Activated CD4-positive, alpha-beta T cell treated with anti-CD3 and anti-CD28 coated beads, Interleukin-2, amount 50 U/mL, for 4 hours (primary cell): ENCODE data around the gene SLC24A4.

ENCODE experiments used
- DNase-seq, 2 experiments: peaks; one replicate each; pipeline ENCODE4 v3.0.0-alpha.2; 2020

Gene SLC24A4

DNA sequence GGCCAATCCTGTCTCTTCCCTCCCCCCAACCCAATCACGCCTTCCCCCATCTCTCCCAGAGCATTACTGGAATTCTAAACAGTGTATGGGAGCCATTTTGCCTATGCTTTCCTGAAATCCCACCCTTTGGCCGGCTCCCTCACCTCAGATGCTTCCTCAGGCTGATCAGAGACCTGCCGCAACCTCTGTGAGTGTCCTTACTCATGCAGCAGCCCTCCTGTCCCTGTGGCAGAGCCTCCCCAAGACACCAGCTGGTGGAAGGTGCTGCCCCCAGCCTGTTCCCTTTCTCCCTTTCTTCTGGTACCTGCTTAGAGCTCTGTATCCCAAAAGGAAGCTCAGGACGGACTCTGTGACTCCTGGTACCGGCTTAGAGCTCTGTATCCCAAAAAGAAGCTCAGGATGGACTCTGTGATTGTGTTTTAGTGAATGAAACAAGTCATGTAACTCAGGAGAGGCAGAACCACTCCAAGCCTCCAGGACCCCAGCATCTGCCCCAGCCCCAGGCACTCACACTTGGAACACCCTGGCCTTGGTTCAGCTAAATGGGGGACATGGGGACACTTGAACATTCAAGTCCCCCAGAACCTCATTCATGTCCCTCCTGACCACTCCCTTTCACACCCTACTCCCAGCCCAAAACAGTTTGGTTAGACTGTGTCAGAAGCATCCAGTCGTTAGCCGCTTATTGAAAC lies 161.3 kb downstream of the SLC24A4 start:
- DNase-seq: no peak

DNA sequence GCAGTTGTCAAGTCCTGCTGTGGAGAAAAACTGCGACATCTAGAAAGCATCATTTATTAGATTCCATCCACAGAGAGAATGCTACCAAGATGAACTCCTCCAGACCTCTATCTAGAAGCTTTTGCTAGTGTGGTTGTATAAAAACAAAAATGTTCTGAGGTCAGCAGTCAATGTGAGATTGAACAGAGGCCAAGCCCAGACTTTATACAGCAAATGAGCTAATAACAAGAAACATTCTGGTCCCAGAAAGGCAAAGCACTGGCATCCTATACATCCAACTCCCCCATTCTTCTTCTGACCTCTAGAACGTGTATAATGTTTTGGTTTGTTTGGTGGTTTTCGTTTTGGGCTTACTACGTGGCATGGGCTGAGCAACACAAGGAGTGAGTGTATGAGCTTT lies 163.9 kb downstream of the SLC24A4 start:
- no peak for DNase-seq

DNA sequence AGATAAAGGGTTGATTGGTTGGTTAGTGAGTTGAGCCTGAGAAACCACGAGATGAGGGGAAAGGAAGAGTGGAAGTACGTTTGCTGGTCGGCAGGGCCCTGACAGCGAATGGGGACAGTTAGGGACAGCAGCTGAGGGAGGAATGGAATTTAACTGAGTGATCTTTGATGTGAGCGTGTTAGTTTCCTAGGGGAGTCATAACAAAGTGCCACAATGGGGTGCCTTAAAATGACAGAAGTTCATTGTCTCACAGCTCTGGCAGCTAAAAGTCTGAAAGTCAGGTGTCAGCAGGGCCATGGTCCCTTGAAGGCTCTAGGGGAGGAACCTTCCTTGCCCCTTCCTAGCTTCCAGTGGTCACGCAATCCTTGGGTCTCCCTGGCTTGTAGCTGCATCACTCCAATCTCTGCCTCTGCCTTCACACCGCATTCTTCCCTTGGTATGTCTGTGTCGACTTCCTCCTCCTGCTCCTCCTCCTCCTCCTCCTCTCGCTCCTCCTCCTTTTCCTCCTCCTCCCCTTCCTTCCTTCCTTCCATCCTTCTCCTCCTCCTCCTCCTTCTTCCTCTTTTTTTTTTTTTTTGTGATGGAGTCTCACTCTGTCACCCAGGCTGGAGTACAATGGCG lies 164.7 kb downstream of the SLC24A4 start:
- no peak for DNase-seq

DNA sequence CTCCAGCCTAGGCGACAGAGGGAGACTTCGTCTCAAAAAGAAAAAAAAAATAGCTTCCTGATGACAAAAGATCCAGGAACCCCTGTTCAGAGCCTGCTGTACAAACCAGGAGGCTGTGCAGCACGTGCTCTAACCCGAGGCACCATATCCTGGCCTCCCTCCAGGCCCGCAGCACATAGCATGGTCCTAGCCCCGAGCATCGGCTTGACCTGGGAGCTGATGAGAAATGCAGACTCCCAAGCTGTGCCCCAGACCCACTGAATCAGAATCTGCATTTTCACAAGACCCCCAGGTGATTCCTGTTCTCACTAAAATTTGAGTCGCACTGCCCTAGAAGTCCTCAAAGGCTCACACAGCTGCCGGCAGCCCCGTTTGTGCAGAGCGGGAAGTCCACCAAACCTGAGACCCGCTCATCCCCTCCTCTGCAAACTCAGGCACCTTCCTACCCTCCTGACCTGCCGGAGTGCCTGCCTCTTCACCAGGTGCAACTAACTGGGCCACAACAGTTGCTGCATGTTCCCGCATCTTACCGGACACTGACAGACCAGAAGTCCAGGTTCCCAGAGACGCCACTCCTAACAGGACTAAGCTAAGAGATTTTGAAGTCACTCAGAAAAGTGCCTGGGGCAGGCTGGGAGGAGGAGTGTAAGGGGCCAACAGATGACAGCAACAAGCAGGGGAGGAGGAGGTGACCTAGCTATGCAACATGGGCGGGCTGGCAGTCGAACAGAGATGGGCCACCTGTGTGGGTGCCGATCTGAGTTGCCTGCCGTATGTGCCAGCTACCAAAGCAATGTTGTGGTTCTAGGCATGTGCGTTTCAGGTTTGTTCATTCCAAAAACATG lies 166.7 kb downstream of the SLC24A4 start:
- no peak for DNase-seq

DNA sequence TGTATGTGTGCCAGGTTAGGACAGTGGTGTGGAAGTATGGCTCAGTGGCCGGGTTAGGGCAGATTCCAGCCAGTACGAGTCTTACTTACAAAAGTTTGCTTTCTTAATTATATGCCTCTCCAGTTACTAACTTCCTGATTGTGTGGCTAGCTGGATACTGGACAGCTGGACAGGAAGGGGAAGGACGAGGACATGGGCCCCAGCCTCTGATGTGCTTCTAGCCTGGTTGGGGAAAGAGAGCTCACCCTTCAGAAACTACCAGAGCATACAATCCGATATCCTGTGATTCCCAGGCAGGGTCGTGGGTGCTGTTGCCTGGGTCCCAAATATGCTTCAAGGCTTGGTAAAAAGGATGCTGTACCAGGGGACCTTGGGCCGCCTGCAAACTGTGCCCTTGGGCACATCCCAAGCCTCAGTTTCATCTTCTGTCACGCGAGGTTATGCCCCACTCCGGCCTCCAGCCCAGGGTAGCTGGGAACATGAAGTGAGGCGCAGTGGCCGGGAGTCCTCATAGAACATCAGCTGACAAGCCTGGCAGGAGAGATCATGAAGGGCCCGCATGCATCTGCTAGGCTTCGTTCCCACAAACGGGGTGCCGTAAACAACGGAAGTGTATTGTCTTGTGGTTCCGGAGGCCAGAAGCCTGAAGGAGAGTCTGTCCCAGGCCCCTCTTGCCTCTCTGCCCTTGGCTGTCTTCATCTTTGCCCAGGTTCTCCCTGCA lies 167.4 kb downstream of the SLC24A4 start:
- no peak for DNase-seq

DNA sequence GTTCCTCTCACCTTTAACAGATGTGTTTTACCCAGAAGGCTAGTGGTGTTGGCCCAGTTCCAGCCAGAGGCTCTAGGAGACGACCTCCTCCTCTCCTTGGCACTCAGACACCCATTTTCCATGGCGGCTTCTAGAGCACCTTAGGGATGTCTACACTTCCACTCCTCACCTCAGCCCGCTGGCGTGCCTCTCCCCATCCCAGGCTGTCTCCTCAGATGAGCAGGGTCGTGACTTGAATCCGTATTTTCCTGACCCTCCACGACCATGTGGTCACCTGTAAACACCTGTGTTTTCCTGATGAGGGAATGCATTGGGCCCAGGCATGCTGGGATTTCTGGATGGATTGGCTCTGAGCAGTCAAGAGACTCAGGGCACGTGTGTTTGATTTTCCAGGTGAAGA lies 168.8 kb downstream of the SLC24A4 start:
- no peak for DNase-seq

DNA sequence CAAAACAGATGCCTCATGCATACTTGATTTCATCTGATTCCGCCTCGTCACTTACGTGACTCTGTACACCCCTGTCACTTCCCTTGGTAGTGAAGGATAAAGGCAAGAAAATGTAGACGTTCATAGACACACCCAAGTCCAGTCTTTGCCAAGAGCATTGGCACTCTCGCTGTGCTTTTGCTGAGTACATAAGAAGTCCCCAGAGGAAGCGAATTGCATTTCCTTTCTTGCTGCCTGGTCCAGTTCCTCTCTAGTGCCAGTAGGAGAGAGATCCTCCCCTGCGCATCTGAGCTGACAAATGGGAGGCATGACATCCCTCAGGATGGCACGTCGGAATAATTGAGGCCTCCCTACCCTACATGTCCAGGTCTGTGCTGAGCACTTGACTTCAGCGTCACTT lies 169.3 kb downstream of the SLC24A4 start:
- DNase-seq: no peak

DNA sequence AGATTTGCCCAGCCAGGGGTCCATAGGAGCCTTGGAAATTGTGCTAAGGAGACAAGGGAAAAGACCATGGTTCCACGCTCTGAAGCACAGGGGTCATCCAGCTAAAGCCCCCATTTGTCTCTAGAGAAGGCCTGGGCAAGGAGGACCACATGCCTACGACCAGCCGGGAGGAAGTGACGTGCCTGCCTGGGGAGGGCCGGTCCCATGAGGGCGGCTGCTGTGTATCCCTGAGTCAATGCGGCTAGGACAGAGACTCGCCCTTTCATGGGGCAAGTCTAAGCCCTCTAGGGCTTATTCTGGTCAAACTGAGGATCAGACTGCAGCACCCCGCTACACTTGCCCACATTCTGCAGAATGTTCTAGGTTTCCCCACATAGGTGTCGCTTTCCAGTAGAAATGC lies 170.1 kb downstream of the SLC24A4 start:
- no peak for DNase-seq

DNA sequence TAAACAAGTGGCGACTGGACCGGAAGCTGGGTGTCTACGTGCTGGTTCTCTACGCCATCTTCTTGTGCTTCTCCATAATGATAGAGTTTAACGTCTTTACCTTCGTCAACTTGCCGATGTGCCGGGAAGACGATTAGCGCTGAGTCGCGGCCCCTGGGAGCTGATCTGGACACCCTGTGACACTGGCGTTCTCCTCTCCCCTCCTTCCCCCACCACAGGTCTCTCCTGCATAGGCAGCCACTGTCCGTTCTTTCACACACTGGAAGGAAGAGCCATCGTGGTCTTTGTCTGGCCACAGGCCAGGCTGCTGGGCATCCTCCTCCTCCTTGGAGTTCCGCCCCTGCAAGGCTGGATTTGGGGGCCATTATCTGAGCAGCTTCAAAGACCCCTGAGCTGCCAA lies 170.5 kb downstream of the SLC24A4 start:
- DNase-seq: no peak

DNA sequence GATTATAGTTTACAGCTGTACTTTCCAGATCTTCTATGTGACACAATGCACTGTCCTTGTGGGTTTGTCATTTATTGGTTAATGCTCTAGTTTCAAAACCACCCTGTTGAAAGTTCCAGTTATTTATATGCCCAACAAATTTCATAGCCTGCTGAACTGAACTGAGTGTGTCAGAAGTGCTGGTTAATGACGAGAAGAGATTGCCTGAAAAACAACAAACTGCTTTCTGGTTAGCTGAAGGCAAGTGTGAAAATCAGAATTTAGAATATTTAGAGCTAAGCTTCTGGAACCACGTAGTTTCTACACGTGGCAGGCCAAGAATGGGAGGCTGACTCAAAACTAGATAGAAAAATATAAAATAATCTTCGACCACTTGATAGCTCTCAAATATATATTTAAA lies 171.5 kb downstream of the SLC24A4 start:
- DNase-seq: no peak

DNA sequence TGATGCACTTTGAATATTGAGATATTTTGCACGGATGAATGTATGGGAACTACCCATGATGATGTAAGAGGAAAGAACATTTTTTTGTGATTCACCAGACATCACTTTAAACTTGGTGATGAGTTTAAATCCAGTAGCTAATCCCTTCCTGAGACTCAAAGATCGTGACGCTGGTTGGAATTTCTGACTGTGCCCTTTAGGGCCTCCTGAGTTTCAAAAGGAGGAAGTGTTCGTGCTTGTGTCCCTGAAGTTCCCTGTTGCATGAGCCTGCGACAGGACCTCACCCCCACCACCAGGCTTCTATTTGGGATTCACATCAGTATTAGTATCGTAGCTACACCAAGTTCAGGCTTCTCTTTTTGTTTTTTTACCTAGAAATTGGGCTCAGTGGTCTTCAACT lies 172.1 kb downstream of the SLC24A4 start:
- DNase-seq: no peak

DNA sequence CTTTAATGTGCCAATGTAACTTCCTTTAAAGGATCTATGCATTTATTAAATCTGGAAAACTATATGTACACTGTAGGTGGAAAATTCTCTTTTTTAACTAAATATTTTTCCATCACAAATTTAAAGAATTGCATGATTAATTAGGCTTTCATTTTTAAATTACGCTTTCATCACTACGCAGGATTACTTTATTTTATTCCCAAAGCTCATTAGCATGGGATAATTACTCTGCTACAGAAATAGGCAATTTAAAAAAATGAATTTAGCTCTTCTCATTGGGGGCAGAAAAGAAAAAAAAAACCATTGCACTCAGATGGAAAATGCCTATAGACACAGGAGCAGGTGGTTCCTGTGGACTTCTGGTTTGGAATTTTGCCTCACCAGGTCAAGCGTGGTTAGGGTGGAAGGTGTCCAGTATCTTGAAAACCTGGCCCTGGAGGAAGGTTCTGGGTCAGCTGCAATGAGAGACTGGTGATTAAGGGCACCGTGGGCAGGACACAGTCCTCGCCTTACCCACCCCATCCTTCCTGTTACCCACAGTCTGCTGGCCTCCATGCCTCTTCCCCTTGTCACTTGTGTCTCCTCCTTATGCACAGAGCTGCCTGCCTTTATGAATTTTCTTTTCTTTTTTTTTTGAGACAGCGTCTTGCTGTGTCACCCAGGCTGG lies 173.4 kb downstream of the SLC24A4 start:
- no peak for DNase-seq

DNA sequence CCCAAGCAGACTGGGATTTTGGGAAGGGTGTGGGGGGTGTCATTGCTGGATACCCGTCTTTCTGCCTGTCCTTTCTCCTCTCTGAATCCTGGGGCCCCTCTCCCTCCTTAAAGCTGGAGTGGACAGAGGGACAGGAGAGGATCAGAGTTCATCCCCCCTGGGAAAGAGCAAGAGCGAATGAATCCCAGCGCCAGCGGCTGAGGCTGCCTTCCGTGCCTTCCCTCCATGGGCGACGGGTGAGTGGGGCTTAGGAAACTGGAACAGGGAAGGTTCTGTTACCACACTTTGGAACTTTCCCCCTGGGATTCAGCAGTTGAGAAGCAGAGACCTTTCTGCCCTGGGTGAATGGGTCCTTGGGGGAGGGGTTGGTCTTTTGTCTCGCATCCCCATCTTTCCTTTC lies 174.4 kb downstream of the SLC24A4 start:
- no peak for DNase-seq

DNA sequence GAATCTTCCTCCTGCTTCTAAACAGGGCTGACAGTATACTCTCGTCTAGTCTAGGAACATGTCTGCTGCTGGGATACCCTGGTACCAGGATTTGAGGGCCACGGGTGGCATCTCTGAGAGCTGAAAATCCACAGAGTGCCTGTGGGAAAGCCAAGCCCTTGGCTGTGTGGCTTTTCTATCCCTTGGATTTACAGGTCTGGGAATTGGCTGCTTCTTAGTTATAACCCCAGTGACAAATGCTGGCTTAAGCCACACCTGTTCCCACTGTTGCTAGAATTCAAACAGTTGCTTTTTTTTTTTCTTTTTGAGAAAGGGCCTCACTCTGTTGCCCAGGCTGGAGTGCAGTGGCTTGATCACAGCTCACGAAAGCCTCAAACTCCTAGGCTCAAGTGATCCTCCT lies 176.3 kb downstream of the SLC24A4 start:
- no peak for DNase-seq

DNA sequence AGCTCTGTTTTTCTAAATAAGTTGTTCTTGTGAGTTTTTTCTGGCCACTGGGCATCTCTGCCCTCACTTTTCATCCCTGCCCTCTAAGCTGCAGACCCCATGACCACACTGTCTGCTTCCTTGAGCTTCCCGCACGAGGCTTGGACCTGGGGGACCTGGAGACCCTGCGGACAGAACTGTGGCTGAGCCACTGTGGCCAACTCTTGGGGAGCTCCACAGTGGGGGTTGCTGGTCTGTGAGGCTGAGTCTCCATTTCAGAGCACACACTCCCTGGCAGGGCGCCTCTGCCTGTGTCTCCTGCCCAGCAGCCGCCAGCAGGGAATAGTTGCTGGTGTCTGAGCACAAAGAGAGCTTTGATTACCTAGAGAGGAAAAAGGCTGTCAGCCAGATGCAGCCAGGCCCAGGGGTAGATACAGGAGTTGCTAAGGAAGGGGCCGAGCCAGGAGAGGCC lies 177.6 kb downstream of the SLC24A4 start:
- DNase-seq: no peak

DNA sequence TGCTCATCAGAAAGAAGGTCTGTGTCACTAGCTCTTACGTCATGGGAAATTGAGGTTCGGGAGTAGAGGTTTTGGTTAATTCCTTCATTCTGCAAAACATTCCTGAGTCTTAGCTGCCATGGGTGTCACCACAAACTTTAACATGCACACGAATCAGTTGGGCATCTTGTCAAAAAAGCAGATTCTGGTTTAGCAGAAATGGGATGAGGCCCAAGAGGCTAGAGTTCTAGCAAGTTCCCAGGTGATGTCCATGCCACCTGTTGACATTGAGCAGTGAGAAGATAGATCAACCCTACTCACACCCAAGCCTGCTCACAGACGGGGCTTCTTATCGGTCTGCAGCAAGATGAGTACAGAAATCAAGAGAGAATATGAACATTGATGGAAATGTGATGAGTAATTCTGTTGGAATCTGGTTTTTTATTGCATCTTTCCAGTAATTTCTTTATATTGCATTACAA lies 179.0 kb downstream of the SLC24A4 start:
- DNase-seq: no peak

DNA sequence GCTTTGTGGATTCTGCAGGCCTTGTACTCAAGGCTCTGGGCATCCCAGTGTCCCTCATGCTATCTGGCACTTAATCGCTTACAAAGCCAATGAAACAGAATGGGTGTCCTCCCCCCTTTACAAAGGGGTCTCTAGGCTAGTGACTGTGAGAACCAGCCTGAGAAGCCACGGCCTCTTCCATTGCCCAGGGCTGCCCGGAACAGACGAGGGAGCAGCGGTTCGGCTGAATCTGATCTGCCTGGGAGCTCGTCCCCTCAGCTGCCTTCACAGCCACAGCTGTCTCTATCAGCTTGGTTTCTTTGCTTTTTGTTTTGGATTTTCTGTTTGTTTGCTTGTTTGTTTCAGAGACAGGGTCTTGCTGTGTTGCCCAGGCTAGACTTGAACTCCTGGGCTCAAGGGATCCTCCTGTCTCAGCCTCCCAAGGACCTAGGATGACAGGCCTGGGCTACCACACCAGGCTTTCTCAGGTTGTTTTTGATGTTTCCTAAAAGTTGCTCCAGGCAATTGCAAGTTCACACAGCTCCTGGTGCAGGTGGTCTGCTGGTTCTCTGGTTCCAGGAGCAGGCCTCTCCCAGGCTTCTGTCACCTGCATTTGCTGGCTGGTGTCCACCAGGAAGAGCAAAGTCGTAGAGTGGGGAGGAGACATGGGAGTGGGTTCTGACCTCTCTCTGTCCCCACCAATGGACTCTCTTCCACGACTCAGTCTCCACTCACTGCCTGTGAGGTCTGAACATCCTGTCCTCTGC lies 179.7 kb downstream of the SLC24A4 start:
- no peak for DNase-seq

DNA sequence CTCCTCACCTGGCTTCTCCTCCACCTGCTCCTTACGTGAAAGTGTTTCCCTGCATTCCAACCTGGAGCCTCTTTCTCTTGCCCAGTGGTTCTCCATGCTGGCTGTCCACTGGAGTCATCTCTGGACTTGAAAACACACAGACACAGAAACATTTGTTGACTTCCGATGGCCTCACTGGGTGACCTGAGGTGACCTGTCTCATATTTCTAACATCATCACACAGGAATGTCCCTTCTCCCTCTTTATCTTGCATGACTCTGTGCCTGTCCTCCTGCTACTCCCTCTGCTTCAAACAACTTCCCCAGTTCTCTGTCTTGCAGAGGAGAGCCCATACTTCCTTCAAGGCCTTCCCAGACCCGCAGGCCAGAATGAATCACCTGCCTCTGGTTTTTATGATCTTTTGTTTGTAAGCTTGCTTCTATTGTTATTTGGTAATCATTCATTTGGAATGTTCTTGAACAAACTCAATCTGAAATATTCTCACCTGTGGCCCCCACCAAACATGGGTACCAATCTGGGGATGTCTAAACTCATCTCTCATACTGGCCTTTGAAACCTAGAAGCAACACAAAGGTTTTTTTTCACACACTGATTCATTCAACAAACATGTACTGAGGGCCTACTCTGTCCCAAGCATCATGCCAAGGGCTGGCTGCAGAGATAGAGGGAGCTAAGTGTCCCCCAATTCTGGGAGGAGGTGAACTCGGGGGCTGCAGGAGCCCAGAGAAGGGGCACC lies 181.0 kb downstream of the SLC24A4 start:
- DNase-seq: no peak

DNA sequence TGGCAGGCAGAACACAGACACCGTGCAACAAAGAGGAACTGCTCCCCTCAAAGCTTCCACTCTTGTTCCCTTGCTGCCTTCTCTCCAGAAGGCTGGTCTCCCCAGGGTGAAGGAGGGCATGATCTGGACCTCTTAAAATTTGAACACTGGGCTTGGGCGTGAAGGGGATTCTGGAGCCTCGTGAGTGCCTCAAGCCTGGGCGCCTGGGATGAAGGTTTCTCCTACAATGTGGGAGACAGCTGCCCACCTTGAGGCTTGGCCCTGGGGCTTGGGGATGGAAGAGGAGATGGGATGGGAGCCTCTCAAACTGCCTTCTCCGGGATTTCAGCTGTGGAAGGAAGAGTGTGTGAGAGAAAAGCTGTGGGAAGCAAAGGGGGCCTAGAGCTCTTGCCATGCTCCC lies 182.9 kb downstream of the SLC24A4 start:
- no peak for DNase-seq

DNA sequence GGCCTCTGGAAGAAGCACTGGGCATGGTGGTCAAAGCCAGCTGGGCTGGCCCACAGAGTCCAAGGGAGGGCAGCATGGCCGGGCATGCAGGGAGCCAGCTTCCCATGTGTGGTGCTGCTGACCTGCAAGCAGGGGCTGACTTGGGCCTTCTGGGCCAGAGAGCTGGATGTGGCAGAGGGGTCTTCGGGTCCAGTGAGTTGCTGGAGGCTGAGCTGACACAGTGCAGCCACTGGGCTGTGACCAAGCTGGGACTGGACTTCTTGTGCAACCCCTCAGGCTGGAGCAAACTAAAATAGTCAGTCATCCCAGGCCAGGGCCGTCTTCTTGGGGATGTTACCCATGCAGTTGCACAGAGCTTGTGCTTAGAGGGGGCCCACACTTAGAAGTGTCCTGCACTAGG lies 183.3 kb downstream of the SLC24A4 start:
- no peak for DNase-seq

DNA sequence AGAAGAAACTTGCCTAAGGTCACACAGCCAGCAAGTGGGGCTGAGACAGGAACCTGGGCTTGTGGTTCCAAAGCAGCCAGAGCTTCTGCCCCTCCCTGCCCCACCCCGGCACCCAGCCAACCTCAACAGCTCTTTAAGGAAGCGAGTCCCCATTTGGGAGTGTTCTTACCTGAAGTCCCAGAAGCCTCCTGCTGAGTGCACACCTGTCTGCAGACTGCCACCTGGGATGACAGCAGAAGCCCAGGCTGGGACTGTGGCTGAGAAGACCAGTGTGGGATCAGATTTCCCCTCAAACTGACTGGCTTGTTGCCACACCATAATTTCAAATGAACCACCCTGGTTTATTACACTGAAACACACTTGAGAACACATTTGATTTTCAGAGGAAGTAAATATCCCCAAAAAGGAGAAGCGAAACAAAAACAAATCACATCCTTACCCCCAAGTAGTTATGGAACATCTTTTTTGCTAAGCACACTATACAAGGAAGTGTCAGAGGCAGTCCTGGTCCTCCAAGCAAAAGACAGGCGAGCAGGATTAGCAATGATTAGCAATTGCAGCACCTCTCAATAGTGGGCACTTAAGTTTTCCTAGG lies 184.3 kb downstream of the SLC24A4 start:
- DNase-seq: no peak
